Breast epithelium (tissue), 3 donors: ENCODE results near the gene SPCS1.

Experiments
- POLR2A ChIP-seq: fragments of 450-650 bp; IDR thresholded peaks from one replicate; pipeline ENCODE4 v1.6.1; 2016; ENCODE audit warnings: antibody characterized with exemption, mild to moderate bottlenecking, moderate library complexity
- POLR2AphosphoS5 ChIP-seq, 3 donors: sonication (generic); formaldehyde crosslinking; IDR thresholded peaks; one replicate each; pipeline ENCODE4 v1.6.1; 2017; ENCODE audit warnings: antibody characterized with exemption in 3 of 3
- TF ChIP-seq, protein P1 (sequence below), 3 donors: fragments of 450-650 bp; IDR thresholded peaks; one replicate each; pipeline ENCODE4 v1.5.1; 2016 to 2017; ENCODE audit warnings: antibody characterized with exemption in 3 of 3, mild to moderate bottlenecking in 3 of 3, moderate library complexity in 3 of 3

DNA sequence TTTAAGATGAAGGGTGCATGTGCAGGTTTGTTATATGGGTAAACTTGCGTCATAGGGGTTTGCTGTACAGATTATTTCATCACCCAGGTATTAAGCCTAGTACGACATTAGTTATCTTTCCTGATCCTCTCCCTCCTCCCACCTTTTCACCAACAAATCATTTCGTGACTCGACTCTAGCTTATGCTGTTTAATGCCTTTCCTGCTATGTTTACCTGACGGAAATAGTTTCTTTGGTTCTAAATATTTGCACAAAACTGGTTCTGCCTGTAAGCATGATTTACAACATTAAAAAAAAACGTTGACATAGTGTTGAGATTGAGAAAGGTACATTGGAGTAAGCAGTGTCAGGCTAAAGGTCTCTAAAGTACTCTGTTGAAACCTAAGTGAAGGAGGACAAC is 17.6 kb upstream of the SPCS1 start:
- TF ChIP-seq, protein P1, sequence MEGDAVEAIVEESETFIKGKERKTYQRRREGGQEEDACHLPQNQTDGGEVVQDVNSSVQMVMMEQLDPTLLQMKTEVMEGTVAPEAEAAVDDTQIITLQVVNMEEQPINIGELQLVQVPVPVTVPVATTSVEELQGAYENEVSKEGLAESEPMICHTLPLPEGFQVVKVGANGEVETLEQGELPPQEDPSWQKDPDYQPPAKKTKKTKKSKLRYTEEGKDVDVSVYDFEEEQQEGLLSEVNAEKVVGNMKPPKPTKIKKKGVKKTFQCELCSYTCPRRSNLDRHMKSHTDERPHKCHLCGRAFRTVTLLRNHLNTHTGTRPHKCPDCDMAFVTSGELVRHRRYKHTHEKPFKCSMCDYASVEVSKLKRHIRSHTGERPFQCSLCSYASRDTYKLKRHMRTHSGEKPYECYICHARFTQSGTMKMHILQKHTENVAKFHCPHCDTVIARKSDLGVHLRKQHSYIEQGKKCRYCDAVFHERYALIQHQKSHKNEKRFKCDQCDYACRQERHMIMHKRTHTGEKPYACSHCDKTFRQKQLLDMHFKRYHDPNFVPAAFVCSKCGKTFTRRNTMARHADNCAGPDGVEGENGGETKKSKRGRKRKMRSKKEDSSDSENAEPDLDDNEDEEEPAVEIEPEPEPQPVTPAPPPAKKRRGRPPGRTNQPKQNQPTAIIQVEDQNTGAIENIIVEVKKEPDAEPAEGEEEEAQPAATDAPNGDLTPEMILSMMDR (IDR thresholded peaks at IDR 0.05) = no peak
- no peak for TF ChIP-seq POLR2AphosphoS5 (IDR thresholded peaks at IDR 0.05)
- no peak for TF ChIP-seq POLR2A
